ENCODE measurements around the gene NOL12. TPM values are rescaled to one million over a fixed set of nuclear protein-coding genes. Genes with fewer than 3 reads are reported as not detected.
"Not testable (repeated sequence)": the region's sequence is repeated elsewhere in the genome, so short reads cannot be mapped to it uniquely, and the experiment has no call there.

Gene NOL12
- 27.1 TPM for total RNA-seq

GRCh38 chr22:37686002-37686982 lies at the start of gene NOL12:
Gene NOL12 (plus strand): TSS chr22:37686343. CDS start chr22:37686393, 50 bp downstream.
- DNase-seq (ENCODE audit: low spot score): peak; percentile 84

- DNase-seq (ENCODE audit: low spot score): no peak
Observed at GRCh38 chr22:37636949-37637273, 49.2 kb upstream of the NOL12 start.

GRCh38 chr22:37638391-37639069 lies 47.6 kb upstream of the NOL12 start:
- DNase-seq (ENCODE audit: low spot score): no peak

GRCh38 chr22:37639070-37639760 lies 46.9 kb upstream of the NOL12 start, which contains the start of gene SH3BP1:
Gene SH3BP1 (plus strand): TSS chr22:37639669. CDS start chr22:37639788, 119 bp downstream.
- DNase-seq (ENCODE audit: low spot score): no peak

GRCh38 chr22:37639771-37640590 lies 46.2 kb upstream of the NOL12 start:
- DNase-seq (ENCODE audit: low spot score): no peak

GRCh38 chr22:37640591-37641560 lies 45.3 kb upstream of the NOL12 start:
- no peak for DNase-seq (ENCODE audit: low spot score)

GRCh38 chr22:37641561-37641949 lies 44.6 kb upstream of the NOL12 start:
- no peak for DNase-seq (ENCODE audit: low spot score)

GRCh38 chr22:37643225-37643847 lies 42.8 kb upstream of the NOL12 start:
- DNase-seq (ENCODE audit: low spot score): peak; percentile 86

GRCh38 chr22:37647317-37647716 lies 38.8 kb upstream of the NOL12 start:
- no peak for DNase-seq (ENCODE audit: low spot score)

- DNase-seq (ENCODE audit: low spot score): peak; percentile 72
Observed at GRCh38 chr22:37647928-37648327, 38.2 kb upstream of the NOL12 start.

GRCh38 chr22:37650463-37651136 lies 35.5 kb upstream of the NOL12 start:
- DNase-seq (ENCODE audit: low spot score): no peak

- DNase-seq (ENCODE audit: low spot score): no peak
Observed at GRCh38 chr22:37654563-37655251, 31.4 kb upstream of the NOL12 start.

GRCh38 chr22:37655252-37655563 lies 30.9 kb upstream of the NOL12 start:
- DNase-seq (ENCODE audit: low spot score): no peak

GRCh38 chr22:37656583-37656982 lies 29.6 kb upstream of the NOL12 start:
- DNase-seq (ENCODE audit: low spot score): not testable (repeated sequence)

GRCh38 chr22:37657590-37658132 lies 28.5 kb upstream of the NOL12 start:
- no peak for DNase-seq (ENCODE audit: low spot score)

- peak; percentile 99 for DNase-seq (ENCODE audit: low spot score)
Observed at GRCh38 chr22:37658133-37659065, 27.7 kb upstream of the NOL12 start, which contains the start of gene PDXP. Gene PDXP (plus strand): TSS chr22:37658723. CDS start chr22:37658783, 60 bp downstream.

All from mucosa of gallbladder (tissue), 1 donor.